Kidney epithelial cell (primary cell): ENCODE measurements around the gene DLG2. TPM values are rescaled to one million over a fixed set of nuclear protein-coding genes. Genes with fewer than 3 reads are reported as not detected.
A peak's percentile ranks its signal among the peaks of the same experiment; 100 is the strongest.

Experiments used
- DNase-seq: peaks from one replicate; pipeline ENCODE4 v3.0.0-alpha.2; 2010; ENCODE audit warnings: low read depth
- H3K27me3 ChIP-seq: 2 replicates; pipeline ENCODE4 v1.6.0; 2011; ENCODE audit warnings: low read length; ENCODE audit not compliant: control insufficient read depth, insufficient read depth
- H3K36me3 ChIP-seq: 2 replicates; pipeline ENCODE4 v1.5.1; 2011; ENCODE audit warnings: low read length; ENCODE audit not compliant: control insufficient read depth, insufficient read depth
- H3K4me3 ChIP-seq: 2 replicates; pipeline ENCODE4 v1.5.1; 2011; ENCODE audit warnings: low read depth, mild to moderate bottlenecking, control low read depth, low read length
- total RNA-seq: library from RNA; depleted of rRNA; stranded (reverse); fragments of >200 nt; gene quantifications from 2 replicates; pipeline ENCODE4 v1.2.3, GENCODE V29; 2015
- TF ChIP-seq, protein P1 (sequence below): IDR thresholded peaks from 2 replicates; pipeline ENCODE4 v1.5.1; 2011; ENCODE audit warnings: mild to moderate bottlenecking, moderate library complexity, low read length, control low read depth, inconsistent platforms; ENCODE audit not compliant: insufficient read depth, poor library complexity, severe bottlenecking

Gene DLG2
- total RNA-seq, 1 donor from 2014 or later: 0.75 TPM

DNA sequence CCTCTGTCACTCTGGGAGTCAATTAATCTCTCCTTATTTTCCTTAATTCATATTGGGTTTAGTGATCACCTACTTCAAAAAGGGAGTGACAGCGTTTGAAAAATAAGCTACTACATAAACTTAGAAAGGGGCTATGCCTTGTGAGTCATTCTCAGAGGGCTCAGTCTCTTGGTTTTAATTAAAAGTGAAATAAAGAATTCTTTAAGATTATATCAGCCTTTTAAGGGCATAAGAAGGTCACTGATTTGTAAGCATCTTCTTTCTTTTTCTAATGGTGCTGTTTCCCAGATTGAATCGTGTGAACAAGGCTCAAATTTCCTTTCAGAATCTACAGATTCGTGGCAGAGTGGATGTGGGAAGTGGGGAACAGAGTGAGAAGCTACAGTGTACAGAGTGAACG is 1704.8 kb downstream of the DLG2 start:
- H3K36me3 ChIP-seq: no peaks in the 10 kb centered on the region
- TF ChIP-seq, protein P1, sequence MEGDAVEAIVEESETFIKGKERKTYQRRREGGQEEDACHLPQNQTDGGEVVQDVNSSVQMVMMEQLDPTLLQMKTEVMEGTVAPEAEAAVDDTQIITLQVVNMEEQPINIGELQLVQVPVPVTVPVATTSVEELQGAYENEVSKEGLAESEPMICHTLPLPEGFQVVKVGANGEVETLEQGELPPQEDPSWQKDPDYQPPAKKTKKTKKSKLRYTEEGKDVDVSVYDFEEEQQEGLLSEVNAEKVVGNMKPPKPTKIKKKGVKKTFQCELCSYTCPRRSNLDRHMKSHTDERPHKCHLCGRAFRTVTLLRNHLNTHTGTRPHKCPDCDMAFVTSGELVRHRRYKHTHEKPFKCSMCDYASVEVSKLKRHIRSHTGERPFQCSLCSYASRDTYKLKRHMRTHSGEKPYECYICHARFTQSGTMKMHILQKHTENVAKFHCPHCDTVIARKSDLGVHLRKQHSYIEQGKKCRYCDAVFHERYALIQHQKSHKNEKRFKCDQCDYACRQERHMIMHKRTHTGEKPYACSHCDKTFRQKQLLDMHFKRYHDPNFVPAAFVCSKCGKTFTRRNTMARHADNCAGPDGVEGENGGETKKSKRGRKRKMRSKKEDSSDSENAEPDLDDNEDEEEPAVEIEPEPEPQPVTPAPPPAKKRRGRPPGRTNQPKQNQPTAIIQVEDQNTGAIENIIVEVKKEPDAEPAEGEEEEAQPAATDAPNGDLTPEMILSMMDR: no peak
- no peak overlapping the region for H3K4me3 ChIP-seq
- DNase-seq: no peak
- no peaks in the 10 kb centered on the region for H3K27me3 ChIP-seq

DNA sequence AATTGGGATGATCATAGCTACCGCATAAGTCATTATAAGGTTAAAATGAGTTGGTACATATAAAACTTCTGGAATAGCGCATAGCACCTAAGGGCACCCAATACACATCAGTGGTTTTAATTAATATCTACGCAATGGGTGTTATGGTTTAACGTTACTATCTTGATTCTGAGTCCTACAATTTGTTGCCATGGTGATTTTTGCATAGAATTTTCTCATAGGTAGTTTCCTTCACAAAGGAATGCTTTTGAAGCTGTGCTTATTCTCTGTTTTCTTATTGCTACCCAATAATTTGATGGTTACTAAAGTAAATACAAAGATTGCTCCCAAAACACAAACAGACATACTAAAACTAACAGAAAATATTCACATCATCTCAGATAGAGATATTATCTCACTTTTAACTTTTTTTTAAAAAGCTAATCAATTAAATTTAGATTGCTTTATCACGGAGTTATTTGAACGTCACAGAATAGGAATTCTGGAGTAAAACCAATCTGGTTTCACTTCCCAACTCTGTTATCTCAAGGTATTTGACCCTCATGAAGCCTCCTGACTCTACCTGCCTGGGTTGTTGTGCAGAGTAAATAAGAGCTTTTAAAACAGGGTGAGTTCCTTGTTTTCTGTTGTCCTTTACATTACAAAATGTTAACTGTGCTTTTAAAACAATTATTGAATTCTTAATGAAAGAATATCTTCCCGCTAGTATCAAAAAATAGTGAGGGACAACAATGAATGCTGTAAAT is 1705.5 kb downstream of the DLG2 start:
- no peaks in the 10 kb centered on the region for H3K36me3 ChIP-seq

DNA sequence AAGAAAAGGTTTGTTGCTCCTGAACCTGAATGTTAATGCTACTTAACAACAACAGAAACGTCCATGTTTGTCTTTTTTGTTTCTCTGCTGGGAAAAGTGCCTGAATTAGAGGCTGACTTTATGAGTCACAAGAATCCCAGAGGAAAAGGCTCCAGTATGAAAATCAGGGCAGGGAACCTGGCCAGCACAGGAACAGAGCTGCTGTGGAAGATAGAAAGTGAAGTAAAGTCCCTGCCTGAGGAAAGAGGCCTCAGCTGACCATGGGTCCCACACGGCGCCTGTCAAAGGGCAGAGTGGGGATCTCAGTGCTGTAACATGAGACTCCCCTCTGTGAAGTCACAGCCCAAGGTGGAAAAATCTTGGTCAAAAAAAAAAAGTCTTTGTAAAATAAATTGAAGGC is 1708.7 kb downstream of the DLG2 start:
- DNase-seq: no peak
- no peaks in the 10 kb centered on the region for H3K27me3 ChIP-seq
- no peak overlapping the region for H3K4me3 ChIP-seq
- no peaks in the 10 kb centered on the region for H3K36me3 ChIP-seq
- TF ChIP-seq, protein P1: no peak

More for the DNA sequence above, 1705.5 kb downstream of the DLG2 start:
- TF ChIP-seq, protein P1: no peak
- no peaks in the 10 kb centered on the region for H3K27me3 ChIP-seq
- DNase-seq: no peak
- H3K4me3 ChIP-seq: no peak overlapping the region

DNA sequence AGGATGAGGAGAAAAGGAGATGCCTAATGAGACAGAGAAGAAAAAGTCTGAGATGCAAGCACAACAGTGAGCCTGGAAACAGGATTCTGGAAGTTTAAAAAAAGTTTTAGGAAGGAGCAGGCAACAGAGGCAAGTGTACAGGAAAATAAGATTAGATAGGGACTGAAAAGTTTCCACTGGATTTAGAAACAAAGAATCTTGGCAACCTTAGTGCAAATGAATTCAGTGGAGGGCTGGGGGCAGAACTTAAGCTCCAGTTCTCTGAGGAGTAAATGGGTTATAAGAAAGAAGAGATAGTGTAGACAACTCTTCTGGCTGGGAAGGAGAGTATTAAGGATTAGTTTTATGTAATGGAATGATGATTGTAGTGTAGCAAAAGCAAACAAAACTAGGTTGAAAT is 1712.1 kb downstream of the DLG2 start:
- Histone ChIP-seq H3K36me3 (no peaks in the 10 kb centered on the region), H3K4me3 (no peak overlapping the region), H3K27me3 (no peaks in the 10 kb centered on the region)
- TF ChIP-seq, protein P1: no peak
- no peak for DNase-seq

DNA sequence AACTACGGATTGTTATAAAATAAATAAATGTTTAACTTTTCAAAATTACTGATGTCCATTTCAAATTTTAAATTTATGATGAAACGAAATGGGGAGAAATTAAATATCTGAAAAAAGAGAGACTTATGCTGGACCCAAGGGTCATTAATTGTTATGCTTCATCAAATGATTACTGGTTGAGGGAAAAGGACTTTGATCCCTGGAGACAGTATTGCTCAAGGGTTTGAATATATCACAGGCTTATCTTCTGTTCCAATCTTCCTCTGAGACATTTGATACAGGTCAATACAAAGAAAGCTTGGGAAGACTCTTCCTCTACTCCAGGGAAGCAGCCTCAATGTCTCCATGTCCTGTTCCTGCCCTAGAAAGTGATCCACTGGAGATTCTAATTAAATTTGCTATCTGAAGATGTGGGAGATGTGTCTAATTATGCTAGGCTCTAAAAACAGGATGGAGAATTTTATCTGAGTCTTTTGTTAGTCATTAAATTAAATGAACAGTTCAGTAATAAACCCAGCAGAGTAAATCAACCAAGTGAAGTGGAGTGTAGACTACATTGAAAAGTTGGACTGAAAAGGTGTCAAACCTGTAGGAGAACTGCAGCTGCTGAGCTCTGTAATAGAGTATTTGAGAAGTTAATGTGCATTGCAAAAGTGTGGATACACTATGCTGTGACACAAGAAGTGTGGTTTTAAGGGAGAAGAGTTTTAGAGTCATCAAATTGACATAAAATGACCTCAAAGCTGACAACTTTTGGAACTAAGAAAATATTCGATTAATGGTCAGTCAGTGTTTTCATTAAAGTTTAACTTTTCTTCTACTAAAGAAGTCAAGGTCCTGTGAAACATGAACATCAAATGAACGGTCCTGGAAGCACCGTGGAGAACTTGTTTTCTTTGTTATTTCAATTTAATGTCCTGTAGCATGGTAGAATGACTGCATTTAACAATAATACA is 1717.3 kb downstream of the DLG2 start:
- no peak overlapping the region for H3K4me3 ChIP-seq
- TF ChIP-seq, protein P1: no peak
- H3K36me3 ChIP-seq: no peaks in the 10 kb centered on the region
- no peaks in the 10 kb centered on the region for H3K27me3 ChIP-seq
- peak; percentile 19 for DNase-seq
